SU-DHL-6 (cell line): ENCODE data around the gene DMD.

Source experiments
- EZH2phosphoT487 ChIP-seq: fragments of 200-600 bp; sonication (generic), shearing (Covaris generic); conservative IDR thresholded peaks from 2 replicates; pipeline ENCODE4 v1.6.1; 2018; ENCODE audit warnings: mild to moderate bottlenecking, antibody characterized with exemption, low read length, moderate library complexity, mixed read lengths
- TF ChIP-seq, protein P1 (sequence below): fragments of 200-600 bp; sonication (generic); IDR thresholded peaks from one replicate; pipeline ENCODE4 v1.5.1; 2017; ENCODE audit warnings: antibody characterized with exemption, mild to moderate bottlenecking, low read length, moderate library complexity; ENCODE audit not compliant: insufficient read depth, poor library complexity, severe bottlenecking

DNA sequence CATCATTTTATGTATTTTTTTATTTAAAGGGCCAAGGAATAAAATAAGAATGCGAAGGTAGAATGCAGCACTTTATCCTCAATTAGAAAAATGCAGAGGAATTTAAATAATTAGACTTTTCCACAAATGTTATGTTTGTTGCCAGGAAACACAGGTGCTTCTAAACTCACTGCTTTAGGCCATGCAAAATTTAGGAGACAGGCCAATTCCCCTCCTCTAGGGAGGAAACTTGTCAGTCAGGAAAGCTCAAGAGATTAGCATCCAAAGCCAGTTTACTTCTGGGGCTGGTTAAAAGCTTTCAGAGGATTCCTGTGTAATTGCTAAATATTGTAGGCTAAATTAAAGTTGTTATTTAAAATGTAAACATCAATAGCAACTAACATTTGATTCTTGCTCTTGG lies 124.5 kb downstream of the DMD start:
- TF ChIP-seq, protein P1, sequence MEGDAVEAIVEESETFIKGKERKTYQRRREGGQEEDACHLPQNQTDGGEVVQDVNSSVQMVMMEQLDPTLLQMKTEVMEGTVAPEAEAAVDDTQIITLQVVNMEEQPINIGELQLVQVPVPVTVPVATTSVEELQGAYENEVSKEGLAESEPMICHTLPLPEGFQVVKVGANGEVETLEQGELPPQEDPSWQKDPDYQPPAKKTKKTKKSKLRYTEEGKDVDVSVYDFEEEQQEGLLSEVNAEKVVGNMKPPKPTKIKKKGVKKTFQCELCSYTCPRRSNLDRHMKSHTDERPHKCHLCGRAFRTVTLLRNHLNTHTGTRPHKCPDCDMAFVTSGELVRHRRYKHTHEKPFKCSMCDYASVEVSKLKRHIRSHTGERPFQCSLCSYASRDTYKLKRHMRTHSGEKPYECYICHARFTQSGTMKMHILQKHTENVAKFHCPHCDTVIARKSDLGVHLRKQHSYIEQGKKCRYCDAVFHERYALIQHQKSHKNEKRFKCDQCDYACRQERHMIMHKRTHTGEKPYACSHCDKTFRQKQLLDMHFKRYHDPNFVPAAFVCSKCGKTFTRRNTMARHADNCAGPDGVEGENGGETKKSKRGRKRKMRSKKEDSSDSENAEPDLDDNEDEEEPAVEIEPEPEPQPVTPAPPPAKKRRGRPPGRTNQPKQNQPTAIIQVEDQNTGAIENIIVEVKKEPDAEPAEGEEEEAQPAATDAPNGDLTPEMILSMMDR: no peak
- no peak for TF ChIP-seq EZH2phosphoT487
